SK-N-SH (cell line): ENCODE measurements around the gene SLC17A7.

ENCODE experiments used
- JUND ChIP-seq: IDR thresholded peaks from 2 replicates; pipeline ENCODE4 v1.4.0; 2012
- POLR2AphosphoS5 ChIP-seq: IDR thresholded peaks from 2 replicates; pipeline ENCODE4 v1.6.1; 2012; ENCODE audit warnings: low read depth, low read length
- YY1 ChIP-seq: IDR thresholded peaks from 2 replicates; pipeline ENCODE4 v1.4.0; 2012; ENCODE audit warnings: low read depth, mild to moderate bottlenecking

DNA sequence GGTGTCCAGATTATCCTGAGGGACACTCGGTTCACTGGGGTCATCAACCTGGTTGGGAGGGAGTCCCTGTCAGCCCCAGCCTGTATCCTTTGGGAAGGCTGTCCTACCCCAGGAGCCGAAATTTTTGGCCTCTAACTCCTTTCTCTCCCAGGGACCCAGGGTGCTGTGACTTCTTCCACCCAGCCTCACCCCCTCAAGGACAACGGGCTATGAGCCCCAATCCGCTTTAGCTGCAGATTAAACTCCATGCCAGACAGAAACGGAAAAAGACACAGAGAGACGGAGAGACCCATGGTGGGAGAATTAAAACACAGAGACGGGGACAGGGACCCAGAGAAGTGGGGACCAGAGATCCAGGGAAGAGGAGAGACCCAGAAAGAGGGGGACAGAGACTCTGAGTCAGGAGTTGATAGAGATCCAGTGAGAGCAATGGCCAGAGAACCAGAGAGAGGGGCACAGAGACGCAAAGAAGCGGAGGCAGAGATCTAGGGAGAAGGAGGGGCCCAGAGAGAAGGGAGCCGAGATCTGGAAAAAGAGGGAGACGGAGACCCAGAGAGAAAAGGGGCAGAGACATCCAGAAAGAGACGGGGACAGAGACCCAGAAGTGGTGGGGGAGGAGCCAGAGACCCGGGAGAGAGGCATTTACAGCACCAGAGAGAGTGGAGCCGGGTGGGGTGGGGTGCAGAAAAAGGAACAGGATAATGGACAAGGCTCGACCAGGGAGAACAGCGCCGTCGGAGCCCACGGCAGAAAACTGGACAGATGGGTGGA lies 703 bp downstream of the SLC17A7 start:
- TF ChIP-seq JUND (no peak), POLR2AphosphoS5 (no peak), YY1 (no peak)
